Occipital lobe (tissue), 2 donors: ENCODE data around the gene RSBN1L. TPM values are rescaled to one million over a fixed set of nuclear protein-coding genes. Genes with fewer than 3 reads are reported as not detected.
"Not testable (repeated sequence)": the region's sequence is repeated elsewhere in the genome, so short reads cannot be mapped to it uniquely, and the experiment has no call there.

Source experiments
- DNase-seq: peaks from one replicate; lab custom pipeline; 2025; lab: John Stamatoyannopoulos, UW
- total RNA-seq: library from RNA; depleted of rRNA; stranded (reverse); fragments of >200 nt; gene quantifications from one replicate; pipeline ENCODE4 v1.2.3, GENCODE V29; 2014

The RSBN1L gene
- total RNA-seq, 1 donor from 2014 or later, result 76.7 TPM

DNA sequence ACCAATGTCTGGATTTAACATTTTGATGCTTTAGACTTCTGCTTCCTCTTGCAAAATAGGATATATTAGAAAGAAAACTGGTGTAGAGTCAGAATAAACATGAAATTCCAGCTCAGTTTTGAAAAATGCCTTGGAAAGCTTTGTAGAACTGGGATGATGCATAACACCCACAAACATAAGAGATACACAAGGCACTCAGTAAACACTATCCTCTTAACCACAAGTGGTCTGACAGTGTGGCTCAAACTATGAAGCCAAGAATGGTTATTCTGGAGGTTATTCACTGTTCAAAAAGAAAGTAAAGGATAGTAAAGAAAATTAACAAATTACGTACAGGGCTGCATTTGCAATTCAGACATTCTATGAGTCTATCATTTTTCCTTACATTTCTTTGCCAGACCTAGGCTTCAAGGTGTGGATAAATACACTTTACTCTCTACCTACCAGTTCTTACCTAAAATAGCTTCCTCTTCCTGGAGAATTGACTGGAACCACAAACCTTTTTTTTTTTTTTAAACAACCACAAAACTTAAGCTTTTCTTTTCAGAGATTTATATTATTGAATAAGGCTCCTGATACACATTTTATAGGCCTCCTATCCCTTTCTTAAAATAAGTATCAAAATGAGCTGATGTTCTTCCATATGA is 9.0 kb upstream of the RSBN1L start:
- DNase-seq, result no peak

- no peak for DNase-seq
These were observed 8.5 kb upstream of the RSBN1L start for GRCh38 chr7:77687747-77688144.

DNA sequence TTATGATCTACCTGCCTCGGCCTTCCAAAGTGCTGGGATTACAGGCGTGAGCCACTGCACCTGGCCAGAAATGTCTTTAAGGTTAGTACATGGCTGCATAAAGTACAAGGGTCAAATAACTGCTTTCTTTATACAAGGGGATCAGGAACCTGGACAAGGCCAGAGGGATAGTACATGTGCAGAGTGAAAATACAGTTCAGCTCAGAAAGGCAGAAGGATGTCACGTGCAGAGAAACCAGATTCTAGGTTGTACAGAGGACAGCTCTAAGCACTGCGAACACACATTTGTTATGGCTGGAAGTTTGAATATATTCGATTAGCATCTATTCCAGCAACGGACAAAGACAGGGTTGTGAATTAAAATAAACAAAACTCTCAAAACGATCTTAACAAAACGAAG is 6.0 kb upstream of the RSBN1L start:
- DNase-seq, result no peak

DNA sequence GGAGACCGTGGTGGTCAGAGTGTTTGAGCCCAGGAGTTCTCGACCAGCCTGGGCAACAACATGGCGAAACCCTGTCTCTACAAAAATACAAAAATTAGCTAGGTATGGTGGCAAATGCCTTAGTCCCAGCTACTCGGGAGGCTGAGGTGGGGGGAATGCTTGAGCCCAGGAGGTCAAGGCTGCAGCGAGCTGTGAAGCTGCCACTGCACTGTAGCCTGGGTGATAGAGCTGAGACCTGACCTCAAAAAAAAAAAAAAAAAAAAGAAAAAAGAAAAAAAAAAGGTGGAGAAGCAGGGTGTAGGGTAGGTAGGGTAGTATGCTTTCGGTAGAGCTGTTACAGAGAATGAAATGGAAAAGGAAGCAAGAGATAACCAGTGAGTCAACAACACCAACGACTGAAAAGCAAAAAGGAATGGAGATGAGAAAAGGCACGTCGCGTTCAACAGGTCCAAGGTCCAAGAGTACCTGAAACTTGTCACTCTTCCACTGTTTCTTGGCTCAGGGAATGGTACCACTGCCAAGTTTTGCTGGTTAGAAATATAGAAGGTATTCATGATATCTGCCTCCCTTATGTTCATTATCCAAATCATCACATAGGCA is 4.3 kb upstream of the RSBN1L start:
- no peak for DNase-seq

DNA sequence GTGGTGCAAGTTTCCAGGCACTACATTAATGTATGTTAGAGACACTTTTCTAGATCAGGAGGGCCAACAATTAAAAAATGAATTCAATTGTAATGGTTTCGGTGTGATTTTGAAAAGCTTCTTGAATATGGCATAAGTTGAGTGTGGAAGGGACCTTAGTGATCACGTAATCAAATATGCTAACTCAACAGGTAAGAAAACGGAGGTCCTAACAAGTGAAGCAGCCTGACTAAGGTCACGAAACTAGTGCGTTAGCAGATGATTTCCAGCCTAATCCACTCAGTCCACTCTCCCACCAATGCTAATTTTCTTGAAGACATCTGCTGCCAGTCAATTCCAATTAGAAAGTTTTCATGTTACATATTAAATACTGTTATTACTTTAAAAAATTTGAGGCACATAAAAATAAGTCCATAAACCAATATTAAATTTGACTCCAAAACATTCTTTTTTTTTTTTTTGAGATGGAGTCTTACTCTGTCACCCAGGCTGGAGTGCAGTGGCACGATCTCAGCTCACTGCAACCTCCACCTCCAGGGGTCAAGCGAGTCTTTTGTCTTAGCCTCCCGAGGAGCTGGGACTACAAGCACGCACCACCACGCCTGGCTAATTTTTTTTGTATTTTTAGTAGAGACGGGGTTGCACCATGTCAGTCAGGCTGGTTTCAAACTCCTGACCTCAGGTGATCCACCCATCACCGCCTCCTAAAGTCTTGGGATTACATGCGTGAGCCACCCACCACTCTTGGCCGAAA is 2.3 kb upstream of the RSBN1L start:
- no peak for DNase-seq

- peak; percentile 75 for DNase-seq
These were observed 630 bp downstream of the RSBN1L start for GRCh38 chr7:77696643-77697534.

GRCh38 chr7:77697535-77697831 is 1.2 kb downstream of the RSBN1L start:
- no peak for DNase-seq

- DNase-seq, result no peak
These were observed 1.9 kb downstream of the RSBN1L start for GRCh38 chr7:77698042-77698625.

DNA sequence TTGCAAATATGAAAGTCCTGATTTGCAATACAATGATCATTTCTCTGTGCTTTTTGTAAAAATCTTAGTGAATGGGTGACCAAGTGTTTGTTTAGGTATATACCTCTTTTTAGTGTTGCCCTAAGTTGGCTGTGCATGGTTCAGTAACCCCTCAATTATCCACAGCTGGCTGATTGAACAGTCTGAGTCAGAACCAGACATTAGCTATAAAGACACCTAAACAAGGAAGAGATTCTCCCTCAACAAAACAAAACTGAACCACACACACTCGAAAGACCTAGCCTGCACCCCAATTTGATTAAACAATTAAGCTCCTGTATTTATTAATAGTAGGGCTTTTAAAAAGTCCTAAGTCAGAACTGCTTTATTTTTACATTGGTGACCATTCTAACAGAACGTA is 2.8 kb downstream of the RSBN1L start:
- DNase-seq, result no peak

GRCh38 chr7:77702513-77702912 is 6.3 kb downstream of the RSBN1L start:
- no peak for DNase-seq

- DNase-seq, result no peak
These were observed 6.8 kb downstream of the RSBN1L start for GRCh38 chr7:77702968-77703472.

GRCh38 chr7:77703669-77704068 is 7.4 kb downstream of the RSBN1L start:
- not testable (repeated sequence) for DNase-seq

DNA sequence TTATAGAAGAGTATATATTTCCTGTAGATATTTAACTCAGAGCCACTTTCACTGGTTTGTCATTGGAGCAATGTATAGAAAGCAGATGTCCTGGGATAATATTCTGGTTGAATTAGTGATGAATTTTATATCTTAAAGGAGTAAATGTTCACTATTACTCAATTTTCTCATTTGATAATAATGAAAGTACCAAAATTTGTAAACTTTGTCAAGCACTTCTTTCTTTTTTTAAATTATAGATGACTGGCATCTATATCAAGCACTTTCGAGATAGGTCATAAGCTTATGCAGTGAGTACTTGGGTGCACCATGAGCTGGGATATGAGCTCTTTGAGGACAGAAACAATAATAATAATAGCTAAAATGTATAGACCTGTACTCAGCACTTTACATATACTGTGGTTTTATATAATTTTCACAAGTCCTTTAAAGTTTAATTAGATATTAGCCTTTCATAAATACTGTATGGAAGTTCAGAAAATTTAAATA is 11.3 kb downstream of the RSBN1L start:
- DNase-seq, result no peak

- no peak for DNase-seq
These were observed 13.8 kb downstream of the RSBN1L start for GRCh38 chr7:77710067-77710466.

DNA sequence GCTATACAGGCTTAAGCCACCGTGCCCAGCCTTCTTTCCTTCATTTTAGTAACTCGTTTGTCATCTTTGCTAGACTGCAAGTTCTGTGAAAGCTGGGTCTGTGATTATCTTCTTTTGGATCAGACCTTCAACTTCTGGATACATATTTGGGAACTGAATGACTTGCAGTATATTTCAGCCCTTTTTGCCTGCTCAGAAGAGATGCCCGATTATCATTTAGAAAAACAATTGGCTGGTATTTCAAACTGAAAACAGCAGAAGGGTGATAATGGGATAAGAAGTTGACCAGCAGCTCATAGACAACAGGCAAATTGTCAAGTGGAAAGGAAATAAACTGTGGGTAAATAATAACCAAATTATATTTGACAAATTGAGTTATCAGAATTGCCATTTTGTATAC is 14.6 kb downstream of the RSBN1L start:
- DNase-seq, result no peak

DNA sequence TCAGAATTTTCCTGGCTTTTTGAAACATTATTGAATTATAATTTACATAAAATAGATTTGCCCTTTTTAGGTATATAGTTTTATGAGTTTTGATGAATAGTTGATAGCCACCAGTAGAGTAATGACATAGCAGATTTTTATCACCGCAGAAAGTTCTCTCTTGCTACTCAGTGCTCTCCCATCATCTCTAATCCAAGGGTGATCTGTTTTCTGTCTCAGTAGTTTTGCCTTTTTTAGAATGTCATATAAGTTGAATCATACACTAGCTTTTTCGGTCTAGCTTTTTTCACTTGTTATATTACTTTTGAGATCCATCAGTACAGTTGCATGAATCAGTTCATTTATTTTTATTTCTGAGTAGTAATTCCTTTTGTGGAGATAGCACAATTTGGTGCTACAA is 17.9 kb downstream of the RSBN1L start:
- DNase-seq, result no peak

- not testable (repeated sequence) for DNase-seq
These were observed 18.7 kb downstream of the RSBN1L start for GRCh38 chr7:77714931-77715330.

GRCh38 chr7:77716804-77717203 is 20.5 kb downstream of the RSBN1L start:
- no peak for DNase-seq

DNA sequence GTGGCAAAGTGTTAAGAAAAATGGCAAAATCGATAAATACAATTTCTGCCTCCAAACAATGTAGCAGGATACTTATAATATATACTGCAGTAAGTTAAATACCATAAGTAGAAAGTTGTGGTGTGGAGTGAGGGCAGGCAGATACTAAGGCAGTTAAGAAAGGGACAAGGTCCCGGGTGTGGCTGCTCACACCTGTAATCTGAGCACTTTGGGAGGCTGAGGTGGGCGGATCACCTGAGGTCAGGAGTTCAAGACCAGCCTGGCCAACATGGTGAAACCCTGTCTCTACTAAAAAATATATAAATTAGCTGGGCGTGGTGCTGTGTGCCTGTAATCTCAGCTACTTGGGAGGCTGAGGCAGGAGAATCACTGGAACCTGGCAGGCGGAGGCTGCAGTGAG is 21.3 kb downstream of the RSBN1L start:
- DNase-seq, result not testable (repeated sequence)

DNA sequence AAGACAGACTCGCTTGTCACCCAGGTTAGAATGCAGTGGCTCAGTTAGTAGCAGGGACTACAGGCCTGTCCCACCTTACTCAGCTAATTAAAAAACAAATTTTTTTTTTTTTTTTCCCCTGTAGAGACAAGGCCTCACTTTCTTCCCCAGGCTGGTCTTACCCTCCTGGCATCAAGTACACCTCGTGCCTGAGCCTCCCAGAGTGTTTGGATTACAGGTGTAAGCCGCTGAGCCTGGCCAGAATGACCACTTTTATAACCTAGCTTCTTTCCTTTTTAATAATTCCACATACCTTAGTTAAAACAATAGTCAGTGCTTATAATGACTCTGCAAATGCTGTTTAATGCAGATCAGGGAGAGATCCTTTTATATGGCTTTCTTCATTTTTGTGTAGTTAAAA is 31.3 kb downstream of the RSBN1L start:
- DNase-seq, result no peak
